ENCODE data around the gene MRPL38.
A peak's percentile ranks its signal among the peaks of the same experiment; 100 is the strongest.
"Not testable (repeated sequence)": the region's sequence is repeated elsewhere in the genome, so short reads cannot be mapped to it uniquely, and the experiment has no call there.

The MRPL38 gene

DNA sequence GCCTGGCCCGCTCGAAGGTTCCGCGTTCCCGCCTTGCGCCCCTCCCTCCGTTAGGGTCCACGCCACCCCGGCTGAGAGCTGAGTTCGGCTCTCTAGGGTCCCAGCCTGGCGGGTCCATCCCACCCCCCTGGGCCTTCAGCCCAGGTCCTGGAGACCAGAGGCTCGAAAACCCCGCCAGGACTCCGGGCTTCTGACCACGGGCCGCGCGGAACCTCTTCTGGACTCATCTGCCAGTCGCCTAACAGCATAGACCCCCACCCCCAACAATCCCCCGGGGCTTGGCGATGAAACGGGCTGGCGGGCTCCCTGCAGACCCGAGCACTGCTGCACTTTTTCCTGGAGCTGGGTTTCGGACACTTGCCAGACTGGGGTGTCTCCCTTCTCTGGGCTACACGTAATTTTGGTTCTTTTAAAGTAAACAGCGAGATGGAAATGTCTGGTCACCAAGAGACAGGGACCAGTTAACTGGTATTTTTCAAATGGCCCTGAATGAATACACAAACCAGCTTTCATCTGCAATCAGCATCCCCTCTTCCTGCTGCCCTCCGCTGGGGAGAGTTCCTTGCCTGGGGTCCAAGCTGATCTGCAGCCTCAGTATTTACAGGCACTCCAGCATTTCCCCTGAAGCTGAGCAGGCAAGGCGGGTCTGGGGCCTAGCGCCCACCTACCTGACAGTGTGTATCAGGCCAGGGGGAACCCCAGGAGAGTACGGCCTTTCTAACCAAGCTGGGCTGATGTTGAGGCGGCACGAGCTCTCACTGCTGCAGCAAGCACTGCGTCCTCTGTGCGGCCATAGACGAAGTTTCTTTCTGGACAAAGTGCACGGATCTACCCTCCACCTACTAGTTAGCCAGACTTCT is 7.3 kb downstream of the MRPL38 start:
- no peak for DNase-seq (ENCODE audit: low read depth in 2 of 2, low spot score in 1 of 2)

DNA sequence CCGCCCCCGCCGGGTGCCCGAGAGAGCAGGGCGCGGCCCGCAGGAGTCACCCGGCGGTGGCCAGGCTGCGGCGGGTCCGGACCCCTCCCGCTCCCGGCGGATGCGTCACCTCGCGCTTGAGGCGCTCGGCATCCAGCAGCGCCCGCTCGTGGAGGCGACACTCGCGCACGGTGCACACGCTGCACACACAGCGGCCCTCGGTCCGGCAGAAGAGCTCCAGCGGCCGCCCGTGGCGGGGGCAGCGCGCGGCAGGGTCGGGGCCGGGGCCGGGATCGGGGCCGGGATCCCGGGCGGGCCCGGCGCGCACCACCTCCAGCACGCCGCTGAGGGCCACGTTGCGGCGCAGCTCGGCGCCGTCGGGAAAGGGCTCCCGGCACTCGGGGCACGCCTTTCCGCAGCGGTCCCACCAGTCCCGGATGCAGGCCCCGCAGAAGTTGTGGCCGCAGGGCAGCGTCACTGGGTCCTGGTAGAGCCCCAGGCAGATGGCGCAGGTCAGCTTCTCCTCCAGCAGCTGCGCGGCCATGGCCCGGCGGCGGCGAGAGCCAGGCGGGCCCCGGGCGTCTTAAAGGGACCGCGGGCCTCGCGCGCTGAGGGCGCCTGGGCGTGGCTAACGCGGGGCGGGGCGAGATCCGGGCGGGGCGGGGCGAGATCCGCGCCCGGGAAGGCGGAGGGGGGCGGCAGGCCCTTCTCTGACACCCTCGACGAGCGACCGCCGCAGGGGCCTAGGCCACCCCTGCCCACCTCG is 8.1 kb downstream of the MRPL38 start, which contains the start of gene TRIM65:
TRIM65 (minus strand) TSS at position 537 of the 745 bp plus-strand sequence; CDS start at position 523, 14 bp downstream.
- peak; percentile 45 to 52 for DNase-seq (ENCODE audit: low read depth in 2 of 2, low spot score in 1 of 2)

DNA sequence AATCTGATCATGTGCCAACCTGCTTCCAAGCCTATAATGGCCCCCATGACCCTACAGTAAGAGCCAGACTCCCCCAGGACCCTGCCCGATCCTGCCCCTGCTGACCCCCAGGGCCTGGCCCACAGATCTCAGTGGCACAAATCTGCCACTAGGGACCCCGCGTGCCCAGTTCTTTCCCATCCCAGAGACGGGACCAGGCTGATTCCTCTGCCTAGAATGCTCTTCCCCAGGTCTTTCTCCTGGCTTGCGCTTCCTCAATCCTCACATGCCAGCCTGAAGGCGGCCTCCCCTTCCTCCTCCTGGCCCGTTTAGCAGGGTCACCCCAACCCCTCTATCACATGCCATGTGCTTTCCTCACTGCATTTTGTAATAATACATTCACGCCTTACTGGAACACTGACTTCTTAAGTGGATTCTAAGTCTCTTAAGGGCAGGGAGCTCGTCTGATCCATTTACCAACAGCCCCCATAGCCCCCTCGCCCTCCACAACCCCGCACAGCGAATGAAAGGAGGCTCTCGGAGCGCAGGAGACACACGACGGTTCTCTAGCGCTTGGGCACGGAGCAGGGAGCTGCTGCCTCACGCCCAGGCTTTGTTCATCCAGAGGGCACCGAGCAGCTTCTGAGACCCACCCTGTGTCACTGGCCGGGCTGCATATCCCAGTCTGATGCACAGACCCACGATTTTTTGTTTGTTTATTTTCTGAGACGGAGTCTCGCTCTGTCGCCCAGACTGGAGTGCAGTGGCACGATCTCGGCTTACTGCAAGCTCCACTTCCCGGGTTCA is 9.1 kb downstream of the MRPL38 start:
- no peak for DNase-seq (ENCODE audit: low read depth in 2 of 2, low spot score in 1 of 2)

DNA sequence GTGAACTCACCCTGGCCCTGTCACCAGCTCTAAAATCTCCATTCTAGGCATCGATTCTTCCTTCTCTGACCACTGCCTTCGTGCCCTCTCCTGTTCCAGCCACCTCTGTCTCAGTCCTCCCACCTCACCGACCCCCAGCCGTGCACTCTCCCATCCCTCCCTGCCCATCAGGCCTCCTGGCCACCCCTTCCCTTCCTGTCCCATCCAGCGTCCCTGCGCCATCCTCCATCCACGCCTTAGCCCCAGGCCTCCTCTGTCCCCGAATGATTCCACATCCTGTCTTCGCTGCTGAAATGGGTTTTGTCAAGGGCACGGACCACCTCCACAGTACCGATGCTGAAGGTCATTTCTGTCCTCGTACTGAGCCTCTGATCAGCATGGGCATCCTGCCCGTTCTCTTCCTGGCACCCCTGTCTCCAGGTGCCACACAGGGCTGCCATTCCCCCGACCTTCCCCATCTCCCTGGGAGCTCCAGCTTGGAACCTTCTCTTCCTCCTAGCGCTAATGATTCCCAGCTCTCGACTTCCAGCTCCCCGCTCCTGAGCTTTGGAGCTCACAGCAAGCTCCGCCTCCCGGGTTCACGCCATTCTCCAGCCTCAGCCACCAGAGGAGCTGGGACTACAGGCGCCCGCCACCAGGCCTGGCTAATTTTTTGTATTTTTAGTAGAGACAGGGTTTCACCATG is 10.5 kb downstream of the MRPL38 start:
- DNase-seq (ENCODE audit: low read depth in 2 of 2, low spot score in 1 of 2) = no peak

DNA sequence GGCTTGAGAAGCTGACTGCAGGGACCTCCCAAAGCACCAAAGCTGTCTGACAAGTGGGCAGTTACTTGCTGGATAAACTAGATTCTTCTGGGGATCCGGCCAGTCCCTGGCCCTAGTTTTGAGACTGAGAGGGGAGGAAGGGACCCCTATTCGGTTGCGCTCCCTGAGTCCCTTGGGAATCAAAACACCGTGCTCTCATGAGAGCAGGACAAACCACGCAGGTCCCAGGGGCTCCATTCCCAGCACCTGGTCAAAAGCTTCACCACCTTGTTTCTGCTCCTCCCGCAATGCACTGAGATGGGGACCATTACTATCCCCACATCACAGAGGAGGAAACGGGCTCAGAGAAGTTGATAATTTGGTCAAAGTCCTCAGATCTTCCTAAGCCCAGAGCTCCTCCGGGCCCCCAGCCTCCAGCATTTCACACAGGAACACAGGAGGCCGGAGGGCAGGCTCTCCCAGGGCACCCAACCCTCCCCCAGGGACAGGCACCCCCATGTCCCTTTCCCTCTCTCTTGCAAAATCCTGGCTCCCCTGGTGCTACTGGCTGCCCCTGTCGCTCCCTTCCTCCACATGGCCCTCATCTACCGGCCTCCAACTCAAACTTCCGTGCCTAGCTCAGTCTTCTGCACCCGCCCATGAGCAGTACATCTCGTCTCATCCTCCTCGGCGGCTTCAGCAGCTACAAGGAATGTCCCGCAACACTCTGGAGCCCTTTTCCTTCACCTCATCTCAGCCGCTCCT is 11.2 kb downstream of the MRPL38 start:
- no peak for DNase-seq (ENCODE audit: low read depth in 2 of 2, low spot score in 1 of 2)

DNA sequence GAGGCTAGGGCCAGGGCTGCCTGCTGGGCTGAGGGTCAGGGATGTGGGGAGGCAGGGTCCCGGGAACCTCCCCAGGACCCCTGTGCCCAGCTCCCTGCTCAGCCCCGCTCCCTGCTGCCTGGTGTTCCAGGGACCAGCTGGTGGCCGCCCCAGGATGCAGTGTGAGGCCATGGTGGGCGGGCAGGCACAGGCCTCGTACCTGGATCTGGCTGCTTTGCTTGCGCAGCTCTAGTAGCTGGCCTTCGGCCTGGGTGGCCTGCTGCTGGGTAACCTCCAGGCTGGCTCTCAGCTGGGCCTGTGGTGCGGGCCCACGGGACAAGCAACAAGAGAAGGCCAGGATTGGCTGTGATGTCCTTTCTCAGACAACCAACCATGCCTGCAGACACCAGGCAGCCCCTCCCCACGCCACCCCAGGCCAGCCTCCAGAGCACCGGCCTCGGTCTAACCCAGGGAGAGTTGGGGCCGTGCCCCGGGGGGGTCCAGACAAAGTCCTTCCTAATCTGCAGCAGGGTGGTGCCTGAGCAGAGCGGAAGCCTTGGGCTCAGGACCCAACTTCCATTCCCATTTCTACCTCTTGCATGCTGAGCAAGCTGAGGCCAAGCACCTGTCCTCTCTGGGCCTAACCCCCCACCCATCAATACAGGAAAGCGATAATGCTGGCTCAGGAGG is 12.0 kb downstream of the MRPL38 start:
- no peak for DNase-seq (ENCODE audit: low read depth in 2 of 2, low spot score in 1 of 2)

DNA sequence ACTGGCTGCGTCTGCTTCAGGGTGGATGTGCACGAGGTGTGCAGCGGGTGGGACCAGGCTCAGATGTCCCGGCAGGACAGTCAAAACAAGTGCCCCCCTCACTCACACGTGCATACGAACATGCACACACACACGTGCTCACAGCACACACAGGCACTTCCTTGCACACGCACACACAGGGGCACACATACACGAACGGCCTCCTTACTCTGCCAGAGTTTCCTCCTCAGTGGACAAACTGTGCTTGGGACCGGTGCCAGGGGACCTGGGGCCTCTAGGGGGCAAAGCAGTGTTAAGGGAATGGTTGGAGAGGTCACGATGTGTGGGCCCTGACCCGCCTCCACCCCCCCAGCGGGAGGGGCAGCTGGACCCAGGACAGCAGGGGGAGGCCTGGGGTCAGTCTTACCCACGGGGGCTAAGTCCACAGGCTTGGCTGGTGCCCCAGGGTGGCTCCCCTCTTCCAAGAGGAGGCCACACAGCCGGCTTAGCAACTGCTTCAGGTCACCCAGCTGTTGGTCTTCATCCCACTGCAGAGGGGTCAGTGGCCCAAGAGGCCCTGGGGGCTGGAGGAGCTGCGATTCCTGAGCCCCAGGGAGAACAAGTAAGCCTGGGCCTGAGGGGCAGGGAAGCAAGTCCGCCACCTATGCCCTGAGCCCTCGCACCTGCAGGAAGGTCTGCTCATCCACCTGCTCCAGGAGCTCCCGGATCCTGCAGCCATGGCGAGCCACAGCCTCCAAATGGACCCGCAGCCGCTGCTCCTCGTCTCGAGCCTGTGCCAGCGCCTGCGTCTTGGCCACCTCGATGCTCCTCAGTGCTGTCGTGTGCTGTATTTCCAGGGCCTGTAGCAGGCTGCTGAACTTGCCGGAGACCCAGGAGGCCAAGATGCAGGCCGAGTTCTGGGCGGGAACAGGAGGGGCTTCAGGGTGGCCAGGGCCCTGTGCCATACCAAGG is 12.8 kb downstream of the MRPL38 start:
- DNase-seq (ENCODE audit: low read depth in 2 of 2, low spot score in 1 of 2) = no peak

DNA sequence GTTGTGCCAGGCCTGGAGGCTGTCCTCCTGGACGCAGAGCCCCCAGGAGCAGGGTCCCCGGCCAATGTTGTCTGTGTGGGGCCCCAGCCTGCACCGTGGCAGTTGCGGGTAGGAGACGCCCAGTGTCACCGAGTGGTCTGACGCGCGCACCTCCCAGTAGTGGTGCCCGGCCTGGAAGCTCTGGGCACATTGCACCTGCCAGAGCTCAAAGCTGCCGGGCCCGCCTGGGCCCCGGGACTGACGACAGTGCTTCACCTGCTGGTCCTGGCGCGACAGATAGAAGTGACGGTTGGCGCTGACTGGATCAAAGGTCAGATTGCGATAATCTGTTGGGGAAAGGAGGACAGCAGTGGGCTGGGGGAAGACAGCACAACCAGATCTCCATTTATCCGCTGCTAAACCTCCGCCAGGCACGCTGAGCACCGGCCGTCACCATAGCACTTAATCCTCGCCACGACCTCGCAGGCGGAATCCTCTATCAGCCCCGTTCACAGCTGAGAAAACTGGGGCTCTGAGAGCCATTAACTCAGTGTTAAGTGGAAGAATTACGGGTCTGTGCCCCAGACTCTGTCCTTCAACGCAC is 13.6 kb downstream of the MRPL38 start:
- no peak for DNase-seq (ENCODE audit: low read depth in 2 of 2, low spot score in 1 of 2)

DNA sequence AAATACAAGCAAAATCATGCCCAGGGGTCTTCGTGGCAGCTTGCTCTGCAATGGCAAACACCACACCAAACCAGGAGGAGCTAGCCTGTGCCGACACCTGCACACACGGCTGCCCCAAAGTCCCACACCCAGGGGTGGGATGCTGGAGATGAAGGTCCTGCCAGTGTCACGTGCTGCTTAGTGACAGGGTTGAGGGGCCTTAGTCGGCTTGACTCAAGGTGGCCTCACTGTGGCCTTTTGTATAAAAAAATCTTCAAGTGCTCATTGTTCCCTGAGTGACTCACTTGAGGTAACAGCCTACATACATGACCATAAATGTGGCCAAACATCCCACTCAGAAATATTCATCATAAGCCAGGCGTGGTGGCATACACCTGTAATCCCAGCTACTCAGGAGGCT is 15.2 kb downstream of the MRPL38 start:
- DNase-seq (ENCODE audit: low read depth in 2 of 2, low spot score in 1 of 2) = no peak

DNA sequence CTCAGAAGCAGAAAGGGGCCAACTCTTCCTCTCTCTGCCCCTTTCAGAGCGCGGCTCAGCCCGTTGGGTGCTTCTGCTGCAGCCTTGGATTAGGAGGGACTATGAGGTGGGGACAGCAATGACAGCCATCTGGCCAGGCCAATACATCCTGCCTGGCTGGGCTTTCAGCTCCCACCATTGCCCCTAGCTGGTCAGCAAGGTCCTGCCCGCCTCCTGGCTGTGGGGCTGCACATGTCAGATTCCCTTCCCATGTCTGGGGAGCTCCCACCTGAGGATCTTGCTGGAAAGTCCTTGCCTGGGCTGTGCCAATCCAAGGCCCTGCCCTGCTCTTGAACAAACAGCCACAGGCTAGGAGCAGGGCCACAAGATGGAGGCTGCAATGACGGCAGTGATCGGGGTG is 16.2 kb downstream of the MRPL38 start:
- no peak for DNase-seq (ENCODE audit: low read depth in 2 of 2, low spot score in 1 of 2)

DNA sequence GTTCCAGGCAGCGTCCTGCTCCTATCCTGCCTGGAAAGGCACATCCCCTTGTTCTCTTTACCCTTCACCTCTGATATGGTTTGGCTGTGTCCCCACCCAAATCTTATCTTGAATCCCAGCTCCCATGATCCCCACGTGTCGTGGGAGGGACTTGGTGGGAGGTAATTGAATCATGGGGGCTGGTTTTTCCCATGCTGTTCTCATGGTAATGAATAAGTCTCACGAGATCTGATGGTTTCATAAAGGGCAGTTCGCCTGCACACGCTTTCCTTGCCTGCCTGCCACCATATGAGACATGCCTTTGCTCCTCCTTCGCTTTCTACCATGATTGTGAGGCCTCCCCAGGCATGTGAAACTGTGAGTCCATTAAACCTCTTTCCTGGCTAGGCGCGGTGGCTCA is 18.8 kb downstream of the MRPL38 start:
- DNase-seq (ENCODE audit: low read depth in 2 of 2, low spot score in 1 of 2) = not testable (repeated sequence)

DNA sequence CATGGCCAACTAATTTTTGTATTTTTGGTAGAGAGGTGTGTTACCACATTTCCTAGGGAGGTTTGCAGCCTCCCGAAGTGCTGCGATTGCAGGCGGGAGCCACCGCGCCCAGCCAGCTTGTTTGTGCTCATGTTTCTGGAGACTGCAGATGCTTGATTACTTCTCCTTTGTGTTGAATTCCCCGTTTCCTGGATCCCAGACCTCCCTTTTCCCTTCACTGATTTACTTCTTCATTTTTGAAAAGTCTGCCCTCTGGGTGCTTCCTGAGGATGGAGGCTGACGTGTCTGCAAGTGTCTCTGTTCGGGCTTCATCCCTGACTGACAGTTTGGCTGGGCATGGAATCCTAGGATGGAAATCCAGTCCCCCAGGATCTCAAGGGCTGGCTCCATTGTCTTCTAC is 19.3 kb downstream of the MRPL38 start:
- no peak for DNase-seq (ENCODE audit: low read depth in 2 of 2, low spot score in 1 of 2)

DNA sequence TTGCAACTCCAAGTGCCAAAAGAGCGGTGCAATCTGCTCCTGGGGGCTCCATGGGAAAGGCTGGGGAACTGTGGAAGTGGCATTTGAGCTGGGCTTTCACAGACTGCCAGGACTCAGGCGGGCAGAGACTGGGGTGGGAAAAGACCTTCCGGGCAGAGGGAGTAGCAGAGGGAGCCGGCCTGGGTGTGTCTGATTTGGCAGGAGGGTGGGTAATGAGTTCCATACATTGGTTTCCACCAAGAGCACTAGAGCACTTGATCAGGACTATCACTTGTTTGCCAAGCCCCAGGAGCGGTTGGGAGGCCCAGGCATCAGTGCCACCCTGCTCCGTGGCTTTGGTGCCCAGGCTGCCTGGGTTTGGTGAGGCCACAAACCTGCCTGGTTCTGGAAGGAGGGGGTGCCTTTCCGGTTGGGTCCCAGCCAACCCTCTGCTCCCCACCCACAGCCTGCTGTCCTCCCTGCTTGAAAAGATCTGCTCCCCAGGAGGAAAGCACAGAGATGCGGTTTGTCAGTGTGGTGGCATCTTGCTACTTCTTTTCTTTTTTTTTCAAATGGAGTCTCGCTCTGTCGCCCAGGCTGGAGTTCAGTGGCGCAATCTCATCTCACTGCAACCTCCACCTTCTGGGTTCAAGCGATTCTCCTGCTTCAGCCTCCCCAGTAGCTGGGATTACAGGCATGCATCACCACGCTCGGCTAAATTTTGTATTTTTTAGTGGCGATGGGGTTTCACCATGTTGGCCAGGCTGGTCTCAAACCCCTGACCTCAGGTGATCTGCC is 22.8 kb downstream of the MRPL38 start:
- DNase-seq (ENCODE audit: low read depth in 2 of 2, low spot score in 1 of 2) = no peak

DNA sequence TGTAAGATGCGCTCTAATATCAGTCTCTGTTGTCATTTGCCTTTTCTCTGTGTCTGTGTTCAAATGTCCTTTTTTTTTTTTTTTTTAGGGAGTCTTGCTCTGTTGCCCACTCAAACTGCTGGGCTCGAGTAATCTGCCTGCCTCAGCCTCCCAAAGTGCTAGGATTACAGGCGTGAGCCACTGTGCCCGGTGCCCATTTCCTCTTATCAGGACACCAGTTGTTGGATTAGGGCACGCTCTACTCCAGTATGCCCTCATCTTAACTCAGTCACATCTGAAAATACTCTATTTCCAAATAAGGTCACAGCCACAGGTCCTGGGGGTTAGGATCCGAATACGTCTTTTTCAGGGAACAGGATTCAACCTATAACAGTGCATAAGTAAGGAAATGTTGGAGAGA is 24.4 kb downstream of the MRPL38 start:
- DNase-seq (ENCODE audit: low read depth in 2 of 2, low spot score in 1 of 2) = no peak

DNA sequence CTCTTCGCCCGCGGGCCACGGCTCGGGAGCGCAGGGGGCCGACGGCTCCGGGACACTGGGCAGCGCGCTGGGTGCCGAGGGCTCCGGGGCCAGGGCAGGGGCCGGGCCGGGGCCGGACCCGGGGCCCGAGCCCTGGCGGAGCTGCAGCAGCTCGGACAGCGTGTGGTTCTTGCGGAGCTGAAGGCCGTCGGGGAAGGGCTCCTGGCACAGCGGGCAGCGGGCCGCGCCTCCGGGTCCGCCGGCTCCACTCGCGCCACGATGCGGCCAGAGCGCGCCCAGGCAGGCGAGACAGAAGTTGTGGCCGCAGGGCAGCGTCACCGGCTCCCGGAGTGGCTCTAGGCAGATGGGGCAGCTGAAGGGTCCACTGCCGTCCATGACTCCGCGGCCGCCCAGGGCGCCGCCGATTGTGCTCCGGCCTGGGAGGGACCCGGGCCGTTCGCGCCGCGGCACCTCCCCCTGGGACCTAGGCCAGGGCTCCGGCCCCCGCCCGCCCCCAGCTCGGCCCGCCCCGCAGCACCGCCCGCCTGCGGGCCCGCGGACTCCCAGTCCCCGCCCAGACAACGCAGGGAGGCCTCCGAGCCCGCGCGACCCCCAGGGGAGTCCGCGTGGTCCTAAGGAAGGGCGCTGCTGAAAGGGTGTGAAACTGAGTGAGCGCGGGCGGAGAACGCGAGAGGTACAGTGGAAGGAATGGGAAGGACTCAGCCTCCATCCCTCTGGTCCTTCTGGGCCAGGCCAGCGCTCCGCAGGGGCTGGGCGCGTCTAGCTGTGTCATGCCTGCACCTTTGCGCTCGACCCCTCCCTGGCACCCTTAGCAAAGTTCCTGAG is 26.3 kb downstream of the MRPL38 start, which contains the start of gene TRIM47:
TRIM47 (minus strand) TSS at position 408 of the 825 bp plus-strand sequence; CDS start at position 375, 33 bp downstream.
- no peak for DNase-seq (ENCODE audit: low read depth in 2 of 2, low spot score in 1 of 2)

DNA sequence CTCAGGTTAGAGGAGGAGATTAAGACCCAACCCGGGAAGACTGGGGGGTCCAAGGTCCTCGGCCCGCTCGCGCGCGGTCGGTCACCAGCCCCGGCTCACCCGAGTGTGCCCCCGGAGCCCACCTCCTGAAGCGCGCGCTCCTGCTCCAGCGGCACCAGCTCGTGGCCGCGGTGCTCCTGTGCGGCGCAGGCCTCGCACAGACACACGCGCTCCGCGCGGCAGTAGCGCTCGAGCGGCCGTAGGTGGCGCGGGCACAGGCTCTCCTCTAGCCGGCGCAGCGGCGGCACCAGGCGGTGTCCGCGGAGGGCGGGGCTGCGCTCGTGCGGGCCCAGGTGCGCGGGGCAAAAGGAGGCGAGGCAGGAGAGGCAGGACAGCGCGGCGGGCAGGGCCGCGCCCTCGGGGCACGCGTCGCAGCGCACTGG is 26.9 kb downstream of the MRPL38 start:
- peak; percentile 38 to 43 for DNase-seq (ENCODE audit: low read depth in 2 of 2, low spot score in 1 of 2)

All from stimulated activated CD8-positive, alpha-beta memory T cell treated with anti-CD3 and anti-CD28 coated beads, Interleukin-4, amount 100 ng/mL, for 4 hours (primary cell).